Stimulated activated CD4-positive, alpha-beta T cell treated with anti-CD3 and anti-CD28 coated beads, Interleukin-2, amount 100 ng/mL, for 24 hours (primary cell): Measurements from ENCODE around the gene PACS2.
A peak's percentile ranks its signal among the peaks of the same experiment; 100 is the strongest.

Source experiments
- DNase-seq, 2 donors: peaks; one replicate each; pipeline ENCODE4 v3.0.0-alpha.2; 2020

PACS2 gene

DNA sequence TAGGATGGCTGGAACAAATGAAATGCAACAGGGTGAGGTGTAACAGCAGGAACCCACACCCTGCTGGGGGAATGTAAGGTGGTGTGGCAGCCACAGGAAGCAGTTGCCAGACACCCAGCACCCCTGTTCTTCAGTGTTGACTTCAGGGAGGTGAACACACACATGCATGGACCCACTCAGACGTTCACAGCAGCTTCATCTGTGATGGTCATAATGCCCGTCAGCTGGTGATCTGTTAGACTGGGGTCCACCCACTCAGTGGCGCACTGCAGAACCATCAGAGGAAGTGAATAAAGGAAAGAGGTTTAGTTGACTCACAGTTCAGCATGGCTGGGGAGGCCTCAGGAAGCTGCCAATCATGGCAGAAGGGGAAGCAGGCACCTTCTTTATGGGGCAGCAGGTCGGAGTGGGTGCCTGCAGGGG is 61.1 kb downstream of the PACS2 start:
- DNase-seq: peak; percentile 35 to 55

GRCh38 chr14:105376521-105377440 is 62.2 kb downstream of the PACS2 start:
- no peak for DNase-seq

DNA sequence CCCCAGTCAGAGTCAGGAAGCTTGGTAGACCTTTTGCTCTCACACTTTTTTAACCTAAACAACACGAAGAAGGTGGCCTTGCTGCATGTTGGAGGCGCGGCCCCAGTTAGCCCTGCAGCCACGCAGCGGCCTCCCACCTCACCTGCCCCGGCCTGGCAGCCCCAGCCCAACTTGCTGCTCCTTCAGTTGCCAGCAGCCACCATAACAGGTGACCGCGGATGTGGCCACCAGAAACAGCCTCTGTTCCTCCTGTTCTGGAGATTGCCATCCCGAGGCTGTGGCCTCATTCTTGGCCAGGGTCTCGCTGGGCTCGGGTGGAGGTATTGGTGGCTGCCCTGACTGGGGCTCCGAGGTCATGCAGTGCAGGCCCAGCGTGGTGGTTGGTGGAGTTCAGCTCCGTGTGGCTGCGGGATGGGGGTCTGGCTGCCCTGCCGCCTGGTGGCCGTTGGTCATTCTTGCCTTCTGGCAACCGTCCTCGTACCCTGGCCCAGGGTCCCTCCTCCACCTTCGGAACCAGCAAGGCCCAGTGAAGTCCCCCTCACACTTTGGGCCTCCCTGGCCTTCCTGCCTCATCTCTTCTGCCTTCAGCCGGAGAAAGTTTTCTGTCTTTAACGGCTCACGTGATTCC is 63.1 kb downstream of the PACS2 start:
- no peak for DNase-seq

- DNase-seq: no peak
Observed at GRCh38 chr14:105378199-105378598, 63.7 kb downstream of the PACS2 start.

- no peak for DNase-seq
Observed at GRCh38 chr14:105378873-105379685, 64.5 kb downstream of the PACS2 start.

DNA sequence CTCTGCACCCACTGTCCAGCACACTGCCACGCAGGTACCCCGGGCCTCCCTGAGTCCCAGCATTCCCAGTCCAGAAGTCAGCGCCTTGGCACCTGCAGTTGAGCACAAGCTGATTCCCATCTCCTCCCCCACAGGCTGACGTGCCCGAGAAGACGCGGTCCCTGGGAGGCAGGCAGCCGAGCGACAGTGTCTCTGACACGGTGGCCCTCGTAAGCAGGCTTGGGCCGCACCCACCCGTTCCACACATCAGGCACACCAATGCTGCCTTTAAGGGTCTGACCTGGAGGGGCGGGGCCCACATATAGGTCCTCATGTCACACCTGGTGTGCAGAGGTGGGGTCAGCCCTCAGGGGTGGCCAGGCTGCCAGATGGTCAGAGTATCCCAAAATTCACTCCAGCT is 65.4 kb downstream of the PACS2 start:
- DNase-seq: no peak

DNA sequence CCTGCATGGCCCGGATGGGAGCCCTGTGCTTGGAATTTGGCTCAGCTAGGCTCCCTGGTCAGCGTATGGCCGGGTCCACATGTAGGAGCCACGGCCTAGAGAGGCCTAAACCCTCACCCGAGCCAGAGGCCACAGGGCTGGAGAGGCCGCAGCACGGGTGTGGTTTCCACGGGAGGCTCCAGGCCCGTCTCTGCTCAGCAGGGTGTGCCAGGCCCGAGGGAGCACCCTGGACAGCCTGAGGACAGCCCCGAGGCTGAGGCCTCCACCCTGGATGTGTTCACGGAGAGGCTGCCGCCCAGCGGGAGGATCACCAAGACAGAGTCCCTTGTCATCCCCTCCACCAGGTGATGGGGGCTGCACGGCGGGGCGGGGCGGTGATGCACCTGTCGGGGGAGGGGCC is 66.2 kb downstream of the PACS2 start:
- DNase-seq: no peak

GRCh38 chr14:105381446-105382342 is 67.1 kb downstream of the PACS2 start:
- no peak for DNase-seq

DNA sequence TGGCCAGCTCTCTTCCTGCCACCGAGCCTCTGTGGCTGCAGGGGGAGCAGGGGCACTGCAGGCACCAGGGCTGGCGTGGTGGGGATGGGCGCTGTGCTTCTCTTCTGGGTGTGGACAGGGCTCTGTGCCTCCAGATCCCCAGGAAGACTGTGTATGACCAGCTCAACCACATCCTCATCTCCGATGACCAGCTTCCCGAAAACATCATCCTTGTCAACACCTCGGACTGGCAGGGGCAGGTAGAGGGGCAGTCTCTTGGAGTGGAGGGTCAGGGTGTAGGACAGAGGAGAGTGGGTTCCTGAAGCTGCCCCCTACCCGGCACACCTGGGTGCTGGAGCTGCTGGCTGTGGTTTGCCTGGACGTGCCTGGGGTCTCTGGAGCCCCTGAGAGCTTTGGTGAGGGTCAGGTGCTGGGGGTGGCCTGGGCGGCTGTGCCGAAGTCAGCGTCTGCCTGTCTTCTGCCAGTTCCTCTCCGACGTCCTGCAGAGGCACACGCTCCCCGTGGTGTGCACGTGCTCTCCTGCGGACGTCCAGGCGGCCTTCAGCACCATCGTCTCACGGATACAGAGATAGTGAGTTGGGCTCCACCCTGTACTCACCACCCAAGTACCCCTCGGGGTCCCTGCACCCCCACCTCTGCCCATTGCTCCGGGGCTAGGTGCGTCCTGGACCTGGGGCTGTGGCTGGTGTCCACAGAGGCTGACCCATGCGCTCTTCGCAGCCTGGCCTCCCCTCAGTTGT is 68.0 kb downstream of the PACS2 start:
- no peak for DNase-seq

DNA sequence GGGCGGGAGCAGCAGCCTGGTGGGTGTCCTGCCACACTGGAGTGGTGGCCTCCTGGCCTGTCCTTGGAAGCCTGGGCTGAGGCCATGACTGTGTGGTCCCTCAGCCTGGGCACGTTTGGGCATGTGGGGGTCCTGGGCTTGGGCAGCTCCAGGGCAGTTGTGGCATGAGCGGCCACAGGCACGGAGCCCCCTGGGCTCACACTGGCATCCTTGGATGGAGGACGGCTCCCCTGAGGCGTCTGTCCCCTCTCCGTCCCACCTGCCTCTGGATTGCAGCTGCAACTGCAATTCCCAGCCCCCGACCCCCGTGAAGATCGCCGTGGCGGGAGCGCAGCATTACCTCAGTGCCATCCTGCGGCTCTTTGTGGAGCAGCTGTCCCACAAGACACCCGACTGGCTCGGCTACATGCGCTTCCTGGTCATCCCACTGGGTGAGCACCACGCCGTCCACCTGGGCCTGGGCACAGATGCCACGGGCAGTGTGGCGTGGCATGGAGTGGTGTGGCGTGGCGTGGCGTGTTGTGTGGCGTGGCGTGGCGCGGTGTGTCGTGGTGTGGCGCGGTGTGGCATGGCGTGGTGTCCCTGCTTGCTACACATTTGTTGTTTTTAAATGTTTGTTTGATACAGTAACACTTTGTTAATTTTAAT is 68.7 kb downstream of the PACS2 start:
- no peak for DNase-seq

- no peak for DNase-seq
Observed at GRCh38 chr14:105384041-105384557, 69.6 kb downstream of the PACS2 start.

- DNase-seq: no peak
Observed at GRCh38 chr14:105384605-105385321, 70.2 kb downstream of the PACS2 start.

DNA sequence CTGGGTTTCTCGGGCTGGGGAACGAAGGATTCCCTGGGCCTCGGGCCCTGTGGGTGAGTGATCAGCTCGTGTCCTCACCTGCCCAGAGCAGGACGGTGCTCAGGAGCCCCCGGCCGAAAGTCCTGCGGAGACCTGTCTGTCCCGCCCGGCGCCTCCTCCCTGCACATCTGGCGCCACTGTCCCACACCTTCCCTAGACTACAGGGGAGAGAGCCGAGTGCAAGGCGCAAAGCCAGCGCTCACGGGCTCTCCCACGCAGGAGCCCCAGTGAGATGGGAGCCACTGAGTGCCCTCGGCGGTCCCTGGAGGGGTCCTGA is 70.7 kb downstream of the PACS2 start:
- no peak for DNase-seq

GRCh38 chr14:105385698-105386365 is 71.3 kb downstream of the PACS2 start:
- DNase-seq: no peak

DNA sequence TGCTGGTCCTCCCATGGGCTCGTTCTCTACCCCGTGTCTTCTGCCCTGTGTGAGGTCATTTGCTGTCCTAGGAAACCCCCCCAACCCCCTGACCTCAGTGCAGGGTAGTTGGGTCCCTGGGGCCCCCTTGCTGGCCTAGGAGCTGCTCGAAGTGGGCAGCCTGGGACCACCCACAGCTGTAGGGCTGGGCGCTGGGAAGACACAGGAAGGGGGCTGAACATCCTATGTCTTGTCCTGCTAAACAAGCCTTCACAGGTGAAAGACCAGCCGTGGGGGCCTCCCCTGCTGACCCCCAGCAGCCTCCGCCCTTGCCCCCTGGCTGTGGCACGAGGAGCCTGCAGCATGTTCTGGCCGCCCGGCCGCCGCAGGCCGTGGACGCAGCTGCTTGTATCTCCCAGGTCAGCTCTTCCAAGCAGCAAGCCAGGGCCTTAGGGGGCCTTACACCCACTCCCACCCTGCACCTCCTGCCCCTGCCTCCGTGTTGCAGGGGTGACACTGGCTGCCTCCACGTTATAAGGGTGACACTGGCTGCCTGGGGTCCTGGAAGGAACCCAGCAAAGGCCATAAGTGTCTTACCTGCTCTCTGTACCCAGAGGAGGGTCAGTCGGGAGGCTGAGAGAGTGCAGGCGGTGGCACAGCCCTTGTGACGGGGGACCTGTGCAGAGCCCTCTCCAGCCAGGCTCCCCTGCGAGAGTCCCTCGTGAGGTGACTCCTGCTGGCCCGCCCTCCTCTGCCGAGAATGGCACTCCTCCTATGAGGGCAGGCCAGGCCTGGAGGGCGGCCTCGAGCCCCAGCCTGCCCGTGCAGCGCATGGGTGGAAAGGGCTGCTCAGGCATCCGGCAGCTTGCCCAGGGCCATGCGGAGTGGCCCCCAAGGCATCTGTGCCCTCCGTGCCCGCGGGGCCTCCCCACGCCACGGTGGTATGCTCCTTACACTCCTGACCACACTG is 72.3 kb downstream of the PACS2 start:
- no peak for DNase-seq

DNA sequence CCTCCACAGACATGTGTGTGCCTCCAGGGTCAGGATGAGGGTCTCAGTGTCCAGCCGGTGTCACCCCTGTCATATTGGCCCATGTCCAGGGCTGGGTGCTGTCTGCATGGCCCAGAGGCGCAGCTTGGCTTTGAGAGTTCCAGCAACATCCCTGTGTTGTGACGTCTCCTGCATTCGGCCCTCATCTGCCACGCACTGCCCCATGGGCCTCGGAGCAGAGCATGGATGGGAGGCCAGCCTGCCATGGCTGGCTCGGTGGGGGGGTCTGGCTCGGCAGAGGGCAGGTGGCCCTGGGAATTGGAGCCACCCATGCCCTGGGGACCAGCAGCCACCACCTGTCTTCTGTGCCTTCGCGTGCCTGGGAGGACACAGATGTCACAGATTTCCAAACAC is 73.0 kb downstream of the PACS2 start:
- DNase-seq: no peak

GRCh38 chr14:105388110-105388951 is 73.8 kb downstream of the PACS2 start:
- DNase-seq: no peak

GRCh38 chr14:105388976-105389375 is 74.4 kb downstream of the PACS2 start:
- no peak for DNase-seq
